HG03039 (cell line): ENCODE data around the gene NDUFV2.
"Not testable (repeated sequence)": the region's sequence is repeated elsewhere in the genome, so short reads cannot be mapped to it uniquely, and the experiment has no call there.

ENCODE experiments used
- ATAC-seq: cut with Tn5 transposase; IDR thresholded peaks from one replicate; pipeline ENCODE4 v1.9.1; 2021; ENCODE audit warnings: mild to moderate bottlenecking, moderate library complexity; ENCODE audit not compliant: unreplicated experiment

The NDUFV2 gene

DNA sequence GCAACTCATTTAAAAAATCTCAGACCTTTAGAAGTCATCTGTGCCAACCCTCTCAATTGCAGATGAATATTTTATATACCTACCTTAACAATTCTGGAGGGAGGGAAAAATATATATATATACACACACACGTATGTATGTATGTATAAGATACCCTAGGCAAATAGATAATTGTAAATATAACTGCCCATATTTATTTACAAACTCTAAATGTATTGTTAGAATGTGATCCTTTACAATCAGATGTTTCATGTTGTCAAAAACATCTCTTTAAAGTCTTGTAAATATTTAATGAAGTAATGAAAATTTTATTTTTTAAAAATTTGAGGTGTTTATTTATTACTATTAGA is 45.7 kb downstream of the NDUFV2 start:
- ATAC-seq = no peak

- ATAC-seq = no peak
These were observed 47.6 kb downstream of the NDUFV2 start for GRCh38 chr18:9150121-9150520.

DNA sequence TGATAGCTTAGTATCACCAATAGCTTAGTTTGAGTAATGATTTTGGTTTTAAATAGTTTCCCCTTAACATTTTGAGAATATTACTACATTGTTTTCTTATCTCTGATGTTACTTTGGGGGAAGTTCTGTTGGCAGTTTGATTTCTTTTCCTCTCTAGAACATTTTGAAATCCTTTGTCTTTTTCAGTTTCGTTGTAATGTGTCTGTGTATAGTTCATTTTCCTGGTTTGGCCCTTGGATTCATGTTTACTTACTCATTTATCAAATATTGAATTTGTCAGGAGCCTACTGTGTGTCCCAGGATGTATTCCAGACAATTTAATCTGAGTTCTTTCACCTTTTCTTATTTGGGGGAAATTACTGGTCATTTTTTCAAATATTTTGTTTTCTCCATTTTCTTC is 50.8 kb downstream of the NDUFV2 start:
- no peak for ATAC-seq

DNA sequence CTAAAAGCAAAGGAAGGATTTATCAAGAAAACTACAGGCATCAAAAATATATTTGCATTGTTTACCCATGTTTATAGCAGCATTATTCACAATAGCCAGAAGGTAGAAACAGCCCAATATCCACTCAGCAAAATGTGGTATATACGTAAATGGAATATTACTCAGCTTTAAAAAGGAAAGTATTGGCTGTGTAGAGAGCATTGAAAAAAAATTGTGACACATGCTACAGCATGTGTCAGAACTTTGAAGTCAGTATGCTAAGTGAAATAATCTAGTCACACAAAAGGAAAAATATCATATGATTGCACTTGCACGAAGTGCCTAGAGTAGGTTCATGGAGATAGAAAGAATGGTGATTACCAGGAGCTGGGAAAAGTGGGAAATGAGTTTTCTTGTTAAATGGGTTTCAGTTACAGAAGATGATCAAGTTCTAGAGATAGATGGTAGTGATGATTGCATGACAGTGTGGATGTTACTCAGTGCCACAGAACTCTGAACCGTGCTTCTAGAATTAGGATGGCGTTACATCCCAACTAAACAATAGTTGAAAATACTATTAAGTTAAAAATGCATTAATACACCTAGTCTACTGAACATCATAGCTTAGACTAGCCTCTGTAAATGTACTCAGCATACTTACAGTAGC is 54.2 kb downstream of the NDUFV2 start:
- ATAC-seq = no peak

DNA sequence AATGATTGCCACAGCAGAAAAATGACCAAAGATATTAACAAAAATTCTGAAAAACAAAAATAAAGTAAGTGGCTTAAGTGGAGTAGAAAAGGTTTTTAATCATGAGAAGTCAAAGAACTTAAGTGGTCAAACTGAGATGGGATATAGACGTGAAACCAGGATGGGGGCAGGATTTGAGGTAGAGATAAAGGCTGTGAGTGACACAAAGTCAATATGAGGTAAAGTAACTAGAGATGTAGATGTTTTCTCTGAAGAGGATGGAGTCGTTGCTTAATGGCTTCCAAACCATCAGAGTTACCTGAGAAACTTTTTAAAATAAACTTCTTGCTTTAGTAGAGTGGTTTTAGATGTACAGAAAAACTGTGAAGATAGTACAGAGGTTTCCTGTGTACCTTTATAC is 55.3 kb downstream of the NDUFV2 start:
- no peak for ATAC-seq

GRCh38 chr18:9160014-9160413 is 57.5 kb downstream of the NDUFV2 start:
- ATAC-seq = no peak

GRCh38 chr18:9162663-9163062 is 60.2 kb downstream of the NDUFV2 start:
- ATAC-seq = not testable (repeated sequence)

- ATAC-seq = not testable (repeated sequence)
These were observed 61.6 kb downstream of the NDUFV2 start for GRCh38 chr18:9164149-9164548.

DNA sequence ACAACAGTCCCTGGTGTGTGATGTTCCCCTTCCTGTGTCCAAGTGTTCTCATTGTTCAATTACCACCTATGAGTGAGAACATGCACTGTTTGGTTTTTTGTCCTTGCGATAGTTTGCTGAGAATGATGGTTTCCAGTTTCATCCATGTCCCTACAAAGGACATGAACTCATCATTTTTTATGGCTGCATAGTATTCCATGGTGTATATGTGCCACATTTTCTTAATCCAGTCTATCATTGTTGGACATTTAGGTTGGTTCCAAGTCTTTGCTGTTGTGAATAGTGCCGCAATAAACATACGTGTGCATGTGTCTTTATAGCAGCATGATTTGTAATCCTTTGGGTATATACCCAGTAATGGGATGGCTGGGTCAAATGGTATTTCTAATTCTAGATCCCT is 63.4 kb downstream of the NDUFV2 start:
- not testable (repeated sequence) for ATAC-seq

- ATAC-seq = not testable (repeated sequence)
These were observed 67.0 kb downstream of the NDUFV2 start for GRCh38 chr18:9169515-9169914.

GRCh38 chr18:9171919-9172318 is 69.4 kb downstream of the NDUFV2 start:
- ATAC-seq = not testable (repeated sequence)

DNA sequence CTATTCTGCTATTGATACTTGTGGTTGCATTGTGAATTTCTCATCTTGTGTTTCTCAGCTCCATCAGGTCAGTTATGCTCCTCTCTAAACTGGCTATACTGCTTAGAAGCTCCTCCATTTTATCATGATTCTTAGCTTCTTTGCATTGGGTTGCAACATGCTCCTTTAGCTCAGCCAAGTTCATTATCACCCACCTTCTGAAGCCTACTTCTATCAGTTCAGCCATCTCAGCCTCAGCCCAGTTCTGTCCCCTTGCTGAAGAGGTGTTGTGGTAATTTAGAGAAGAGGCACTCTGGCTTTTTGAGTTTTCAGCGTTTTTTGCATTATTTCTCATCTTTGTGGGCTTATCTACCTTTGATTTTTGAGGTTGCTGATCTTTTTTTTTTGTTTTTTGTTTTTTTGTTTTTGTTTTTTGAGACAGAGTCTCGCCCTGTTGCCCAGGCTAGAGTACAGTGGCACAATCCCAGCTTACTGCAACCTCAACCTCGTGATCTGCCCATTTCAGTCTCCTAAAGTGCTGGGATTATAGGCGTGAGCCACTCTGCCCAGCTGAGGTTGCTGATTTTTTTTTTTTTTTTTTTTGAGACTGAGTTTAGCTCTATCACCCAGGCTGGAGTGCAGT is 70.1 kb downstream of the NDUFV2 start:
- ATAC-seq = no peak

- no peak for ATAC-seq
These were observed 71.3 kb downstream of the NDUFV2 start for GRCh38 chr18:9173770-9174233.

GRCh38 chr18:9174302-9174701 is 71.8 kb downstream of the NDUFV2 start:
- ATAC-seq = no peak

- ATAC-seq = no peak
These were observed 72.6 kb downstream of the NDUFV2 start for GRCh38 chr18:9175115-9175514.

DNA sequence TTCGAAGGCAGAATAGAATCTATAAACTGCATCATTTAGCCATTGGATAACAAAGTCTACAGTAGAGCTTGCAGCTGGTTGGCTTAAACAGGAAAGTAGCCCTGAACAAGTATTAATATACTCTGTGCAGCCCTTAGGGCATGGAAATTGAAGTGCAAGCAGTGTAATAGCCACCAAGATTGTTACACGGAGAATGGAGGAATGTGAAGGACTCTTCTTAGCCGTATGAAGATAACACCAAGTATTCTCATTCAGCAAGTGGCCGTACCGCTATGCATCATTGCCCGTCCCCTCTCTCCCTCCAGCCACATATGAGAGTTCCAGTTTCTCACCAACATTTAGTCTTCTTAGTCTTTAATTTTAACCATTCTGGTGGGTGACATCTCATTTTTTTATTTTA is 74.5 kb downstream of the NDUFV2 start:
- no peak for ATAC-seq

GRCh38 chr18:9177466-9177865 is 75.0 kb downstream of the NDUFV2 start:
- no peak for ATAC-seq

- no peak for ATAC-seq
These were observed 76.1 kb downstream of the NDUFV2 start for GRCh38 chr18:9178557-9178956.

- ATAC-seq = no peak
These were observed 78.8 kb downstream of the NDUFV2 start for GRCh38 chr18:9181275-9181674.

DNA sequence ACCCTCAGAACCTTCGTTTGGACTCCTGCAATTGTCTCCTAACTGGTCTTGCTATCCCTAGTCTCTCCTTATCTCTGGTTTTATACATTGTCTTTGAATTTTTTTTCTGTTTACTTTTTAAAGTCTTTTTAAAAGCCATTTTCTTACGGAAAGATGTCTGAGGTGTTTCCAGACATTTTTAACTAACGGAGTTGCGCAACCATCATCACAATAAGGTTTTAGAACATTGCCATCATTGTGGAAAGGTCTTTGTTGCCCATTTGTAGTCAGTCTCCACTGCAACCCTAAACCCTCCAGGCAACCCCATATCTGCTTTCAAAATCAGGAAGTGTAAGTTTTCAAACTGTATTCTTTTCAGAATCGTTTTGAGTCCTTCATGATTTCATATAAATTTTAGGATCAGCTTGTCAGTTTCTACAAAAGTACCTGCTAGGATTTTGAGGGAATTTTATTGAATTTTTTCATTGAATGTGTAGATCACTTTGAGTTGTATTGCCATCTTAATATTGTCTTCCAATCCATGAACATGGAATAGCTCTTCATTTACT is 80.4 kb downstream of the NDUFV2 start:
- no peak for ATAC-seq
